Activated B cell treated with CpG ODN at 0.5 μM for 24 hours (primary cell): ENCODE data around the gene EPN3. TPM values are rescaled to one million over a fixed set of nuclear protein-coding genes. Genes with fewer than 3 reads are reported as not detected.

Source experiments
- ATAC-seq: fragments of 200-7000 bp; cut with Tn5 transposase; one replicate; pipeline ENCODE4 v1.10.0; 2021; ENCODE audit warnings: low read depth, mild to moderate bottlenecking, moderate library complexity
- CTCF ChIA-PET: fragments of 350-600 bp; sonication (Branson Sonifier 250); formaldehyde crosslinking; loops from one replicate; lab custom pipeline; 2021; ENCODE audit warnings: antibody characterized with exemption; lab: Charles Lee
- POLR2A ChIA-PET: fragments of 350-600 bp; sonication (Branson Sonifier 250); formaldehyde crosslinking; loops from one replicate; lab custom pipeline; 2021; ENCODE audit warnings: antibody characterized with exemption; lab: Charles Lee
- DNase-seq: peaks from one replicate; pipeline ENCODE4 v3.0.0; 2022
- H3K27ac Mint-ChIP-seq: one replicate; pipeline ENCODE4 v1.8.0; 2020; ENCODE audit warnings: mixed read lengths
- H3K27me3 Mint-ChIP-seq: one replicate; pipeline ENCODE4 v1.8.0; 2021; ENCODE audit warnings: mixed read lengths
- H3K36me3 Mint-ChIP-seq: one replicate; pipeline ENCODE4 v1.8.0; 2021; ENCODE audit warnings: low read depth, mixed read lengths
- H3K4me1 Mint-ChIP-seq: one replicate; pipeline ENCODE4 v1.8.0; 2021; ENCODE audit warnings: mixed read lengths
- H3K4me3 Mint-ChIP-seq: one replicate; pipeline ENCODE4 v1.8.0; 2020; ENCODE audit warnings: mild to moderate bottlenecking, mixed read lengths
- H3K9me3 Mint-ChIP-seq: one replicate; pipeline ENCODE4 v1.8.0; 2020; ENCODE audit warnings: mixed read lengths
- intact Hi-C: fragments of 100-400 bp; cut with micrococcal nuclease; formaldehyde crosslinking; loops from one replicate; pipeline ENCODE4 v1.15.1; 2024
- total RNA-seq: library from RNA; stranded (reverse); gene quantifications from 2 replicates; pipeline ENCODE4 v1.2.3, GENCODE V29; 2022
- TF ChIP-seq, protein P1 (sequence below): fragments of 200-600 bp; IDR thresholded peaks from one replicate; pipeline ENCODE4 v1.8.0; 2022; ENCODE audit warnings: antibody characterized with exemption, mild to moderate bottlenecking

The EPN3 gene
- total RNA-seq, 1 donor from 2014 or later: not detected

- intact Hi-C loops: no loop called here
- no peak overlapping the region for H3K27ac Mint-ChIP-seq
- H3K4me1 Mint-ChIP-seq: peaks cover 12% of the 10 kb centered on the region
- ChIA-PET POLR2A (no interaction called here), CTCF (no interaction called here)
- TF ChIP-seq, protein P1, sequence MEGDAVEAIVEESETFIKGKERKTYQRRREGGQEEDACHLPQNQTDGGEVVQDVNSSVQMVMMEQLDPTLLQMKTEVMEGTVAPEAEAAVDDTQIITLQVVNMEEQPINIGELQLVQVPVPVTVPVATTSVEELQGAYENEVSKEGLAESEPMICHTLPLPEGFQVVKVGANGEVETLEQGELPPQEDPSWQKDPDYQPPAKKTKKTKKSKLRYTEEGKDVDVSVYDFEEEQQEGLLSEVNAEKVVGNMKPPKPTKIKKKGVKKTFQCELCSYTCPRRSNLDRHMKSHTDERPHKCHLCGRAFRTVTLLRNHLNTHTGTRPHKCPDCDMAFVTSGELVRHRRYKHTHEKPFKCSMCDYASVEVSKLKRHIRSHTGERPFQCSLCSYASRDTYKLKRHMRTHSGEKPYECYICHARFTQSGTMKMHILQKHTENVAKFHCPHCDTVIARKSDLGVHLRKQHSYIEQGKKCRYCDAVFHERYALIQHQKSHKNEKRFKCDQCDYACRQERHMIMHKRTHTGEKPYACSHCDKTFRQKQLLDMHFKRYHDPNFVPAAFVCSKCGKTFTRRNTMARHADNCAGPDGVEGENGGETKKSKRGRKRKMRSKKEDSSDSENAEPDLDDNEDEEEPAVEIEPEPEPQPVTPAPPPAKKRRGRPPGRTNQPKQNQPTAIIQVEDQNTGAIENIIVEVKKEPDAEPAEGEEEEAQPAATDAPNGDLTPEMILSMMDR: no peak
- no peak overlapping the region for H3K4me3 Mint-ChIP-seq
- no peaks in the 10 kb centered on the region for H3K36me3 Mint-ChIP-seq
- H3K27me3 Mint-ChIP-seq: peaks cover 53% of the 10 kb centered on the region
- no peak for DNase-seq
- no peak for ATAC-seq
- H3K9me3 Mint-ChIP-seq: no peaks in the 10 kb centered on the region
Measured at GRCh38 chr17:50534979-50535326, 2.4 kb downstream of the EPN3 start.

DNA sequence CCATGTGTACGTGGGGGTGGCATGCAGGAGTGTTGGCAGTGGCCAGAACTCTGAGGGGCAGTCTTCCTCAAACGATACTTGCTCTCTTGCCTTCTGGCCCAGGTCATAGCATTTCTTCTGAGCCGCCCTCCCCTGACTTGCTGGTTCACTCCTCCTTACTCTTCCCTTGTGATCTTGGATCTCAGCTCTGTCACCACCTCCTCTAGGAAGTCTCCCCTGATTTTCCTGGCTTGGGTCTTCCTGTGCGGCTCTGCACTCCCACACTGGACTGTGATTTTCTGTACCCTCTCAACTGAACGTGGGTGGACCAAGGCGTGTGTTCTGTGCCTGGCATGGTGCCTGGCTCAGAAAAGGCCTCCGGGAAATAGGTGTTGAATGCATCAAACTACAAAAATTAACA is 2.9 kb downstream of the EPN3 start:
- DNase-seq (no peak), ATAC-seq (no peak)
- H3K27me3 Mint-ChIP-seq: peaks cover 49% of the 10 kb centered on the region
- H3K36me3 Mint-ChIP-seq: no peaks in the 10 kb centered on the region
- peaks cover 12% of the 10 kb centered on the region for H3K4me1 Mint-ChIP-seq
- intact Hi-C loops: no loop called here
- no peak overlapping the region for H3K27ac Mint-ChIP-seq
- TF ChIP-seq, protein P1: no peak
- H3K4me3 Mint-ChIP-seq: no peak overlapping the region
- POLR2A ChIA-PET: no interaction called here
- no peaks in the 10 kb centered on the region for H3K9me3 Mint-ChIP-seq
- CTCF ChIA-PET: no interaction called here

DNA sequence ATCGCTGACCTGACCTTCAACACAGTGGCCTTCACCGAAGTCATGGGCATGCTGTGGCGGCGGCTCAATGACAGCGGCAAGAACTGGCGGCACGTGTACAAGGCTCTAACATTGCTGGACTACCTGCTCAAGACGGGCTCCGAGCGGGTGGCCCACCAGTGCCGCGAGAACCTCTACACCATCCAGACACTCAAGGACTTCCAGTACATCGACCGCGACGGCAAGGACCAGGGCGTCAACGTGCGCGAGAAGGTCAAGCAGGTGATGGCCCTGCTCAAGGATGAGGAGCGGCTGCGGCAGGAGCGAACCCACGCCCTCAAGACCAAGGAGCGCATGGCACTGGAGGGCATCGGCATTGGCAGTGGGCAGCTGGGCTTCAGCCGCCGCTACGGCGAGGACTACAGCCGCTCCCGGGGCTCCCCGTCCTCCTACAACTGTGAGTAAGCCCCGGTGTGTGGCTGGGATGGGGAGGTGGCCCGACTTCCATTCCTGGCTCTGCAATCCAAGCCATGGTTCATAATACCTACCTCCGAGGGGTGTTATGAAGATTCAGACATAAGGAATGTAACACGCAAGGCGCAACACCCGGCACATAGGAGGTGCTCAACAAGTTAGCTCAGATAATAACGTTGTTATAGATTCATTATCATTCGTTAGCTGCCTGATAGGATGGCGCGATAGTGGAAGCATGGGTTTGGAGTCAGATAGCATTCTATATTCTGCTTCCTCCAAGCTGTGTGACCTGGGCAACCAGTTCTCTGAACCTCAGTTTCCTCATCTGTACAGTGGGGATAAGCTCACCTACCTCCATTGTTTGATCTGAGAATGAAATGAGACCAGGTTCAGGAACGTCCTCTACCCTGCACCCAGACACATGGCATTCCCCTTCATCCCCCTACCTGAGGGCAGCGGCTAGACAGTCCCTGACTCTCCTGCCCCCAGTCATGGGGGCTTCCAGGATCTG is 4.4 kb downstream of the EPN3 start:
- peaks cover 36% of the 10 kb centered on the region for H3K27me3 Mint-ChIP-seq
- H3K9me3 Mint-ChIP-seq: no peaks in the 10 kb centered on the region
- no peak overlapping the region for H3K4me3 Mint-ChIP-seq
- no peak for ATAC-seq
- no peak for DNase-seq
- TF ChIP-seq, protein P1: no peak
- H3K4me1 Mint-ChIP-seq: peaks cover 13% of the 10 kb centered on the region
- CTCF ChIA-PET: no interaction called here
- no peaks in the 10 kb centered on the region for H3K36me3 Mint-ChIP-seq
- intact Hi-C loops: no loop called here
- POLR2A ChIA-PET: interaction anchor here (0.6 kb wide), 1 partner anchor 516 kb away, joined by 3 read pairs; no protein-coding TSS in a partner anchor
- no peak overlapping the region for H3K27ac Mint-ChIP-seq

DNA sequence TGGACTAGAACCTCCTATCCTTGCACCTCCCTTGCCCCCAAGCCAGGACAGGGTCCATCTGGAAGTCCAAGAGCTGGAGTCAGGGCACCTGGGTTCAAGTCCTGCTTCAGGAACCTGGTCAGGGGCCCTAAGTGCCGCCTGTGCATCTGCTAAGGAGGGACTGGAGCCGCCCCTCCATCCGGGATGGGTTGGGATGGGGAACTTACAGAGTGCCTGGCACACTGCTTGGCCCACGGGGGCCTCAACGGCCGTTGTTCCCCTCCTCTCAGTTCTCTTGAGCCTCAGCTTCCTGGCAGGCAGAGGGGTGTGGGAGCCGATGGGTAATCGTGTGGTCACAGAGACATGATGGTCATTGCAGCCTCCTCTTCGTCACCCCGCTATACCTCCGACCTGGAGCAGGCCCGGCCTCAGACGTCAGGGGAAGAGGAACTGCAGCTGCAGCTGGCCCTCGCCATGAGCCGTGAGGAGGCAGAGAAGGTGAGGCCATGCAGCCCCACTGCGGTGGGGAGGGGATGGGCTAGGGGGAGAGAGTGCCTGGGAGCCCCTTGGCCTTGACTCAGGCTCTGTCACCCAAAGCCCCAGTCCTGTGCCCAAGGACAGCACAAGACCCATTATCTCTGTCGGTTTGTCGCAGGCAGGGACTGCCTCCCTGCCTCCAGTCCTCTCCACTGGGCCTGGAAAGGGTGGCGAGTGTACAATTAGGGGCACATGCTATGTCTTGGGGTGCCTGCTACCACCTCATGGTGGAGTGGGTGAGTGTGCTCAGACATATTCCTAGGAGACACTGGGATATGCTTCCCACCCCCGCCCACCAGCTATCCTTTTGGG is 5.4 kb downstream of the EPN3 start:
- Mint-ChIP-seq H3K4me1 (peaks cover 18% of the 10 kb centered on the region), H3K36me3 (no peaks in the 10 kb centered on the region)

More for the DNA sequence above, 5.4 kb downstream of the EPN3 start:
- H3K27me3 Mint-ChIP-seq: peaks cover 28% of the 10 kb centered on the region
- ATAC-seq: no peak
- no peak overlapping the region for H3K27ac Mint-ChIP-seq
- ChIA-PET POLR2A (interaction anchor here (0.5 kb wide), 1 partner anchor 179 kb away, joined by 3 read pairs; no protein-coding TSS in a partner anchor), CTCF (no interaction called here)
- DNase-seq: no peak
- intact Hi-C loops: no loop called here
- H3K4me3 Mint-ChIP-seq: no peak overlapping the region
- H3K9me3 Mint-ChIP-seq: no peaks in the 10 kb centered on the region
- TF ChIP-seq, protein P1: no peak
